Endothelial cell of umbilical vein (primary cell): Measurements from ENCODE around the gene SLC5A6.

ENCODE experiments used
- CTCF ChIP-seq, 2 donors: IDR thresholded peaks; 1 replicate in 1 of 2; 2 replicates in 1 of 2; pipeline ENCODE4 v1.5.1; 2011; ENCODE audit warnings: low read length in 2 of 2, mild to moderate bottlenecking in 2 of 2, moderate library complexity in 2 of 2, control low read depth in 1 of 2, inconsistent platforms in 1 of 2, low read depth in 1 of 2; ENCODE audit not compliant: insufficient read depth in 1 of 2; ENCODE audit errors: extremely low read depth in 1 of 2
- EZH2 ChIP-seq: IDR thresholded peaks from 2 replicates; pipeline ENCODE4 v1.6.1; 2012; ENCODE audit warnings: borderline replicate concordance, low read depth, mild to moderate bottlenecking, moderate library complexity, low read length, inconsistent platforms; ENCODE audit not compliant: severe bottlenecking
- FOS ChIP-seq: IDR thresholded peaks from 2 replicates; pipeline ENCODE4 v1.6.1; 2011; ENCODE audit warnings: mild to moderate bottlenecking, low read length, moderate library complexity, borderline replicate concordance; ENCODE audit not compliant: insufficient read depth
- GATA2 ChIP-seq: IDR thresholded peaks from 2 replicates; pipeline ENCODE4 v1.7.0; 2011; ENCODE audit warnings: low read depth, mild to moderate bottlenecking, moderate library complexity, mixed read lengths, low read length; ENCODE audit not compliant: insufficient read length, insufficient read depth
- JUN ChIP-seq: IDR thresholded peaks from 2 replicates; pipeline ENCODE4 v1.6.1; 2011; ENCODE audit warnings: borderline replicate concordance, low read depth; ENCODE audit not compliant: insufficient read length, insufficient read depth
- MYC ChIP-seq: IDR thresholded peaks from one replicate; pipeline ENCODE4 v1.6.1; 2011; ENCODE audit warnings: mild to moderate bottlenecking, low read depth, low read length
- POLR2A ChIP-seq: IDR thresholded peaks from 2 replicates; pipeline ENCODE4 v1.6.1; 2012; ENCODE audit warnings: low read depth, mild to moderate bottlenecking, control low read depth, low read length
- POLR2AphosphoS5 ChIP-seq: IDR thresholded peaks from 2 replicates; pipeline ENCODE4 v1.6.1; 2012; ENCODE audit warnings: low read depth, mild to moderate bottlenecking, control low read depth, low read length, moderate library complexity; ENCODE audit not compliant: insufficient read depth
- TF ChIP-seq, protein P1 (sequence below): IDR thresholded peaks from 2 replicates; pipeline ENCODE4 v1.6.1; 2011; ENCODE audit not compliant: insufficient read depth, insufficient read length

- TF ChIP-seq POLR2A, result no peak
- TF ChIP-seq CTCF (IDR thresholded peaks at IDR 0.05; ENCODE audit: extremely low read depth in 1 of 2, insufficient read depth in 1 of 2, low read depth in 1 of 2, low read length in 2 of 2), result no peak
- TF ChIP-seq EZH2, result no peak
- TF ChIP-seq, protein P1, sequence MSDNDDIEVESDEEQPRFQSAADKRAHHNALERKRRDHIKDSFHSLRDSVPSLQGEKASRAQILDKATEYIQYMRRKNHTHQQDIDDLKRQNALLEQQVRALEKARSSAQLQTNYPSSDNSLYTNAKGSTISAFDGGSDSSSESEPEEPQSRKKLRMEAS, result no peak
- TF ChIP-seq POLR2AphosphoS5, result no peak
- no peak for TF ChIP-seq JUN
- TF ChIP-seq MYC, result no peak
- TF ChIP-seq FOS, result no peak
- no peak for TF ChIP-seq GATA2
These were observed 6.5 kb upstream of the SLC5A6 start for GRCh38 chr2:27218614-27219013.
